SJCRH30 (cell line): ENCODE data around the gene B4GALT6. TPM values are rescaled to one million over a fixed set of nuclear protein-coding genes. Genes with fewer than 3 reads are reported as not detected.

ENCODE experiments used
- DNase-seq, 2 experiments: peaks; one replicate each; pipeline ENCODE4 v3.0.0-alpha.2; 2015 to 2020
- H3K27ac ChIP-seq: fragments of 250-450 bp; sonication (Bioruptor Pico); 2 replicates; pipeline ENCODE4 v1.5.1; 2020; ENCODE audit warnings: mild to moderate bottlenecking, moderate library complexity
- H3K27me3 ChIP-seq: fragments of 250-450 bp; sonication (Bioruptor Pico); 2 replicates; pipeline ENCODE4 v1.5.1; 2020; ENCODE audit warnings: mild to moderate bottlenecking, moderate library complexity
- H3K36me3 ChIP-seq: fragments of 250-450 bp; sonication (Bioruptor Pico); 2 replicates; pipeline ENCODE4 v1.5.1; 2020; ENCODE audit warnings: mild to moderate bottlenecking, moderate library complexity
- H3K4me1 ChIP-seq: fragments of 250-450 bp; sonication (Bioruptor Pico); 2 replicates; pipeline ENCODE4 v1.5.1; 2020; ENCODE audit warnings: mild to moderate bottlenecking, moderate library complexity
- H3K4me3 ChIP-seq: fragments of 250-450 bp; sonication (Bioruptor Pico); 2 replicates; pipeline ENCODE4 v1.5.1; 2020; ENCODE audit warnings: mild to moderate bottlenecking, moderate library complexity
- H3K9me3 ChIP-seq: fragments of 250-450 bp; sonication (Bioruptor Pico); replicated peaks from 2 replicates; pipeline ENCODE4 v1.5.1; 2020; ENCODE audit warnings: mild to moderate bottlenecking, moderate library complexity
- total RNA-seq: library from RNA; depleted of rRNA; stranded (reverse); fragments of >200 nt; shearing (Covaris generic); gene quantifications from 2 replicates; pipeline ENCODE4 v1.2.3, GENCODE V29; 2014

Gene B4GALT6
- total RNA-seq, 1 experiment from 2014 or later = 1.6 TPM

DNA sequence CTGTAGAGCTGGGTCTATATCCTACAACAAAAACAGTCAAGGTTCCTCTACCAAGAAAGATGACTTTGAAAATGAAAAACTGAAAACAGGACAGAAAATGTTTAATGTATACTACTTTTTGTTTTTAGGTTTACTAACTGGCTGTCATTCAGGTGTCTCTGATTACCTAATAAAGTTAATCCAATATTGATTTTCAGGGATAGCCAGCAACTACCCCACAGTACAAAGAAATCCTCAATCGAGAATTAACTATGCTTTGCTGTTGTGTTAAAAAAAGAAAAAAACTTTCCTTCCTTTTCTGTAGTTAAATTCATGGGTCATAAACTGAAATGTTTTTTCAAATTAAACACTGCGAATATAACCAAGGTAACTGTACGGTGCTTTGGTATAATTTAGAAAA is 46.9 kb downstream of the B4GALT6 start:
- Histone ChIP-seq H3K27me3 (no peaks in the 10 kb centered on the region), H3K4me3 (no peak overlapping the region), H3K9me3 (no peaks in the 10 kb centered on the region), H3K4me1 (no peaks in the 10 kb centered on the region), H3K27ac (no peak overlapping the region), H3K36me3 (no peaks in the 10 kb centered on the region)
- no peak for DNase-seq

DNA sequence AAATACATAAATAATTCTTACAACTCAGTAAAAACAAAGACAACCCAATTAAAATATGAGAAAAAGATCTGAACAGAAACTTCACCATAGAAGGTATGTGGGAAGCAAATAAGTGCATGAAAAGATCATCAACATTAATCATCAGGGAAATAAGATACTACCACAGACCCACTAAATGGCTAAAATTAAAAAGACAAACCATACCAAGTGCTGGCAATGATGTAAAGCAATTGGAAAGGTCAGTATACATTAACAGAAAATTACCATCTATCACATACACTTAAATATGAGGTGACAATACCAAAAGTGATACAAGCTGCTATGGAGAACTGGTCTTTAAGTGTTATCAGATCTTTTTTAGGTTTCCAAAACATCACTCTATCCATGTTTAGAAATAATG is 48.0 kb downstream of the B4GALT6 start:
- no peak overlapping the region for H3K27ac ChIP-seq
- no peak overlapping the region for H3K4me3 ChIP-seq
- no peaks in the 10 kb centered on the region for H3K4me1 ChIP-seq
- H3K36me3 ChIP-seq = no peaks in the 10 kb centered on the region
- no peak for DNase-seq
- no peaks in the 10 kb centered on the region for H3K9me3 ChIP-seq
- no peaks in the 10 kb centered on the region for H3K27me3 ChIP-seq

DNA sequence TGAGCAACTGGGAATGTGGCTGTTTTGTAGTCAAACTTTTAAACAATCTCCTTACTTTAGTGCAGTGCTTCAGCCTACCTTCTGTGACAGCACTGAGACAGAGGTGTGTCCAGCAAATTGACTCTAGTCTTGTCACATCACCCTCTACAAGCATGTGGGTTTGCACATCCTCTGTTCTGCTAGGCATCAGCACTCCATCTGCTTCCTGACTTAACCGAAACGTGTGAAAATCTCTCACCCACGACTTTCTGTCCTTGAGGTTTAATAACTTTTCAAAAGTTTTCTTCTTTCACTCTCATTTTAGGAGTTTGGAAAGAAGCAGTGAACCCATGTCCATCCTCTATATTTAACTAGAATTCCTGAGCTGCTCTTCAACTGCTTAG is 50.1 kb downstream of the B4GALT6 start:
- Histone ChIP-seq H3K4me3 (no peak overlapping the region), H3K27me3 (no peaks in the 10 kb centered on the region), H3K27ac (no peak overlapping the region), H3K4me1 (no peaks in the 10 kb centered on the region), H3K9me3 (no peaks in the 10 kb centered on the region), H3K36me3 (no peaks in the 10 kb centered on the region)
- DNase-seq = no peak

DNA sequence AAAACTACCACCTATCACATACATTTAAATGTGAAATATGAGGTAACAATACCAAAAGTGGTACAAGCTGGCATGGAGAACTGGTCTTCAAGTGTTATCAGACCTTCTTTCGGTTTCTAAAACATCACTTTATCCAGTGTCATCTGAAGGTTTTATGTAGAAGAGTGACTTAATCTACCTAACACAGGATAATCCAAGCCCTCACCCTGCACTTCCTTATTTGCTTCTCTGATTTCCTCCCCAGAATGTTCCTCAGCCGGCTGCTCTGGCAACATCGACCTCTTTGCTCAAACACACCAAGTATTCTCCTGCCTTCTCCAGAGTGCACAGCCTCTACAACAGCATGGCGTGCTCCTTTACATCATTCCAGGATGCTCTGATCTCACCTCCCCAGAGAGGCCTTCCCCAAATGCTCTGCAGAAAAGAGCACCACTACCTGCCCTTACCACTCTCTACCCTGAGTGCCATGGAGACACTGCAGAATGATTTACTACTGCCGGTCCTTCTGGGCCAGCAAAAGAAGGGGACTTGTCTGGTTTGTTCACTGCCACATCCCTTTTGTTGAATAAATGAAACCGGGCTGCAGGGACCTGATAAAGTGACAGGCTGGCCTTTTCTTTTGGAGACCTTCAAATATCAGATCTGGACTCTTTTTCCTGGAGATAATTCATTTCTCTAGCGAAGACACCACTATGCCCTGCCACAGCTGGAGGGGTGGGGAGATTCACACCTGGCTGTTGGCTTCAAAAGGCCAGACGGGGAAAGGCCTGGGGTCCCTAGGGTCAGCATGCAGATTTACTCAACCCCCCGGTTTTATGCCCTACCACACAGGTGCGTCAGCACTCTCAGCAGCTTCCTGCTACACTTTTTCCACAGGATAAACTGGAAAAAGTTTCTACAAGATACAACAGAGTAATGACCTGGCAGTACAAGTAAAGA is 50.7 kb downstream of the B4GALT6 start:
- H3K4me3 ChIP-seq = no peak overlapping the region
- H3K9me3 ChIP-seq = no peaks in the 10 kb centered on the region
- no peaks in the 10 kb centered on the region for H3K27me3 ChIP-seq
- no peak for DNase-seq
- no peaks in the 10 kb centered on the region for H3K36me3 ChIP-seq
- no peaks in the 10 kb centered on the region for H3K4me1 ChIP-seq
- H3K27ac ChIP-seq = no peak overlapping the region

DNA sequence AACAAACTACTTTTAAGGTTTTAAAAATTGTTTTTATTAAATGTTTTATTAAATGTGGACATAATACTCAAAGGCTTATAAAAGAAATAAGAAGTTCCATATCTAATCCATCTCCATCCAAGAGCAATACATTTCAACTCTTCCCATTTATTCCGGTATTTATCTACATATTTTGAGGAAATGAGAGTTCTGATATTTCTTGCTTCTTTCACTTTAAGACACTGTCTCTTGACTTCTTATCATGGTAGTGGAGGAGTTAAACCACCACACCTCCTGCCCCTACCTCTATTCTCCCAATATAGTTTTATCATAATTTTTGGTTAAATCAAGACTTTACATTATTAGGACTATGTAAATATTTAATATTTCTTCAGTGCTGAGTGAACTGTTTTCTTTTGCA is 52.0 kb downstream of the B4GALT6 start:
- no peak for DNase-seq
- Histone ChIP-seq H3K4me1 (no peaks in the 10 kb centered on the region), H3K27me3 (no peaks in the 10 kb centered on the region), H3K36me3 (no peaks in the 10 kb centered on the region), H3K4me3 (no peak overlapping the region), H3K9me3 (no peaks in the 10 kb centered on the region), H3K27ac (no peak overlapping the region)

DNA sequence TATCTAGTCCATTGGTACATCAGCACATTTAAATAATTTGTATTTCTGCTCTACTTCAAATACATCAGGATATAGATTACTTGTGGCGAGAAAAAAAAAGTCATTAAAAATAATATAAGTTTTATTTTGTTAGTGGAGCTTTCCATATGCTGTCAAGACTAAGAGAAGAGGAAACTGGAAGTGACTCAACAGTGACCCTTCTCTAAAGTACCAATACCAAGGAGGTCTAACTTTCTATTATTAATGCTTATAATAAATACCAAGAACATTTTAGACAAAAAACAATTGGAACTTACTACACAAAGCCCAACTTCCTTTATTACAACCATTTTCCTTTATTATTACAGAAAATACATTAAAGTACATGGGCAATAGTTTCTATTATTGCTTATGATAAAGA is 52.9 kb downstream of the B4GALT6 start:
- no peak overlapping the region for H3K4me3 ChIP-seq
- no peaks in the 10 kb centered on the region for H3K9me3 ChIP-seq

DNA sequence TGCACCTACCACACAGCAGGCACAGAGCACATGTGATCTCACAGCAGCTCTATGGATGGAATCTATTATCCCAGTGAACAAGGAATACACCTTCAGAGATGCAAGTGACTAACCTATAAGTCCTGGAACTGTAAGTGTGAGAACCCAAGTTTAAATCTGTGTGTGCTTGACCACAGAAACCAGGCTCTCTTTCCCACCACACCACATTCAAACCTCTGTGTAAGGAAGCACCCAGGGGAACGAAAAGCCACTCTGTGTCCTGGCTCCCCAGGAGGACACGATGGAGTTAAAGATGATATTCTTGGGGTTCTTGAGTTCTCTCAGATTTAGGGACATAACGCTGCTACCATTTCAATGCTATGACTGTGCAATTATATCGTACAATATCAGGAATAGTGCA is 53.8 kb downstream of the B4GALT6 start:
- Histone ChIP-seq H3K36me3 (no peaks in the 10 kb centered on the region), H3K4me3 (no peak overlapping the region)

More for the DNA sequence above, 52.9 kb downstream of the B4GALT6 start:
- H3K27me3 ChIP-seq = no peaks in the 10 kb centered on the region
- DNase-seq = no peak
- no peaks in the 10 kb centered on the region for H3K36me3 ChIP-seq
- no peaks in the 10 kb centered on the region for H3K4me1 ChIP-seq
- no peak overlapping the region for H3K27ac ChIP-seq

DNA sequence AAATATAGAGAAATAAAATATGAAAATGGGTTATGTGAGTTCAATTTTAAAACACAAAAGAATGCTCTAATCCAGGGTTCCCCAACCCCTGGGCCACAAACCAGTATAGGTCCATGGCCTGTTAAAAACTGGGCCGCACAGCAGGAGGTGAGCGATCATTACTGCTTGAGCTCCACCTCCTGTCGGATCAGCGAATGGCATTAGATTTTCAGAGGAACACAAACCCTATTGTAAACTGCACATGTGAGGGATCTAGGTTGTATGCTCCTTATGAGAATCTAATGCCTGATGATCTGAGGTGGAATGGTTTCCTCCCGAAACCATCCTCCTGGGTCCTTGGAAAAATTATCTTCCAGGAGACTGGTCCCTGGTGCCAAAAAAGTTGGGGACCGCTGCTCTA is 58.0 kb downstream of the B4GALT6 start:
- no peak for DNase-seq
- no peak overlapping the region for H3K4me3 ChIP-seq
- H3K27ac ChIP-seq = no peak overlapping the region
- no peaks in the 10 kb centered on the region for H3K27me3 ChIP-seq
- H3K4me1 ChIP-seq = no peaks in the 10 kb centered on the region
- H3K9me3 ChIP-seq = no peaks in the 10 kb centered on the region
- H3K36me3 ChIP-seq = no peaks in the 10 kb centered on the region

More for the DNA sequence above, 53.8 kb downstream of the B4GALT6 start:
- Histone ChIP-seq H3K27ac (no peak overlapping the region), H3K9me3 (no peaks in the 10 kb centered on the region), H3K27me3 (no peaks in the 10 kb centered on the region), H3K4me1 (no peaks in the 10 kb centered on the region)
- no peak for DNase-seq

DNA sequence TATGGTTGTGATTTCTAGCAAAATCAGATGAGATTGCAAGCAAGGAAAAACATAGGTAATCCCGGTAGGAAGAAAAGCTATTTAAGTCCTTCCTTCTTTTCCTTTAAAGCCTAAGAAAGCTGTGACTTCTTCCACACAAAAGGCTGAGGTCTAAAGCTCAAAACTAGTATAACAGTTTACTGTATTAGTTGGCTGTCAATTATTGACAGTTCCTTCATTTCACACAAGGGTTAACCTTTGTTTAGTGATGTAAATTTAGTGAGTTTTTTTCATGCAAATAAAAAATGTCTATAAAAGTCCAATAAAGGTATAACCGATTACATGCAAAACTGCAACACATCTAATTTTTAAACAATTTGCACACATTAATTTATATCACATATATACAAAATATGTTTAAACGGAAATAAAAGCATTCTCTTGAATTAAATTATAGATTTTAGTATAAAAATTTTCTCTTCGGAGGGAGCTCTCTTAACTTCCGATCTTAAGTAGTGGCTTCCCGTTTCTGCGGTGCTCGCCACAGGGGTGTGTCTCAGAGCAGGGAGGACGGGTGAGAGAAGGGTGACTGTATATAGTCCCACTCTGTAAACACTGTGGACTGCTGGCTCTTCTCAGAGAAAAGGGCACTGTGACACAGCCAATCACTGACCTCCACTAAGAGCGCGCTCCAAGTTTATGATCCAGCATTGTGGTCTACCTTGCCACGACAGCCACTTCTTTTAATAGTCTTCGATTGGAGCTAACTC is 59.3 kb downstream of the B4GALT6 start:
- H3K36me3 ChIP-seq = no peaks in the 10 kb centered on the region

DNA sequence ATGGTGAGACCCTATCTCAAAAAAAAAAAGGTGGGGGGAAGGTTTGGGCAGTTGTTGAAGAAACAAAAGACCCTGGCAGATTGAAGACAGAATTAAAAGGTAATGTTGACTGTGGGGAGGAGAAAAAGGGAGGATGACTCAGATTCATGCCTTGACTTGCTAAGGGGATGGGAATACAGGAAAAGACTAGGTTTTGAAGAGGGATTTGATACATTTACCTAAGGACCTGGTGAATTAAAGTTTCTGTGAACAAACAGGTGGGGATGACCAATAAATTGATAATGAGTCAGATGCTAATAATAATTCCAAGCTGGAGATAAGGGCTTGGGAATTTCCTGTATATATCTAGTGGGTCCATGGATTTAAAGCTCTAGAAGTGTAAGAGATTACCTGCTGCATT is 65.1 kb downstream of the B4GALT6 start:
- Histone ChIP-seq H3K27me3 (no peaks in the 10 kb centered on the region), H3K4me1 (no peaks in the 10 kb centered on the region), H3K36me3 (no peaks in the 10 kb centered on the region), H3K27ac (no peak overlapping the region), H3K9me3 (no peaks in the 10 kb centered on the region), H3K4me3 (no peak overlapping the region)
- DNase-seq = no peak

More for the DNA sequence above, 59.3 kb downstream of the B4GALT6 start:
- no peaks in the 10 kb centered on the region for H3K9me3 ChIP-seq
- DNase-seq = no peak
- H3K27me3 ChIP-seq = no peaks in the 10 kb centered on the region
- H3K27ac ChIP-seq = no peak overlapping the region
- no peak overlapping the region for H3K4me3 ChIP-seq
- H3K4me1 ChIP-seq = no peaks in the 10 kb centered on the region

DNA sequence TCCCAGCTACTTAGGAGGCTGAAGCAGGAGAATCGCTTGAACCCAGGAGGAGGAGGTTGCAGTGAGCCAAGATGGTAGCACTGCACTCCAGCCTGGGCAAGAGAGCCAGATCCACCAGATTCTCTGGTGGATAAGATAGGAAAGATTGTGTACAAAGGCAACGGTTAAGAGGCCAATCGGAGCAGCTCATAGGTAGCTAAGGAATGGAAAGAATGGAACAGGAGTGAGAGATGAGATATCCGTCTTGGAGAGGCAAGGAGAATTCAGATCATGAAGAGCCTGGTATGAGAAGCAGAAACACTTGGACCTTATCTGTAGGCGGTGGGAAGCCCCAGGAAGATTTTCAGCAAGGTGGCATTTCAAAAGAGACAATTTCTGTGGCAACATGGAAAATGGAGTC is 65.6 kb downstream of the B4GALT6 start:
- Histone ChIP-seq H3K27ac (no peak overlapping the region), H3K9me3 (no peaks in the 10 kb centered on the region), H3K36me3 (no peaks in the 10 kb centered on the region), H3K27me3 (no peaks in the 10 kb centered on the region), H3K4me3 (no peak overlapping the region), H3K4me1 (no peaks in the 10 kb centered on the region)
- DNase-seq = no peak

DNA sequence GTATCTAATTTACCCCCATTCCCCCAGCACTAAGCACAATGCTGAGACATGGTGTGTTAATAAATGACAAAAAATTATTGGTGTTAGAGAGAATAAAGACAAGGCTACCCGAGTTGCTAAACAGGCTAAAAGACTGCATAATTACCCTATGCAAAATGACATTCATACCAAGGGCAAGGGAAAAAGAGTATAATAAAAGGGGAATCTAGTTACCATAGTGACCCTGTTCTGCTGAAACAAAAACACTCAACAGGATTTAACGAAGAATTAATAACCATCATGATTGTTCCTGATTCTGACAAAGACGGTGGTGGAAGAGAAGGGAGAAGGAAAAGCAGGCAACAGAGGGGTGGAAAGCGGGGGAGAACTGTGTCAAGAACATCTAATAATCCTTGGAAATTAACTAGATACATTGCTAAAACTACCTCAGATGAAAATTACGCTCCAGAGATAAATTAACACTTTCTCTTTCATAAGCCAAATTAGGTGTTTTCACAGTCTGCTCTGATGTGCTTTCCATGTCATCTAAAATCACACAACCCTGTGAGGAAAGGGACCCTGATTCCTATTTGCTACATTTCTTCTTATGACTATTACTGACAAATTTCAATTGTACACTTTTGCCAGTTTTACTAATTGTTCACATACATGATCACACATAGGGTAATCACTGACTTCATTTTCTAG is 67.2 kb downstream of the B4GALT6 start:
- Histone ChIP-seq H3K9me3 (no peaks in the 10 kb centered on the region), H3K27me3 (no peaks in the 10 kb centered on the region), H3K36me3 (no peaks in the 10 kb centered on the region), H3K4me1 (no peaks in the 10 kb centered on the region), H3K27ac (no peak overlapping the region), H3K4me3 (no peak overlapping the region)
- no peak for DNase-seq

DNA sequence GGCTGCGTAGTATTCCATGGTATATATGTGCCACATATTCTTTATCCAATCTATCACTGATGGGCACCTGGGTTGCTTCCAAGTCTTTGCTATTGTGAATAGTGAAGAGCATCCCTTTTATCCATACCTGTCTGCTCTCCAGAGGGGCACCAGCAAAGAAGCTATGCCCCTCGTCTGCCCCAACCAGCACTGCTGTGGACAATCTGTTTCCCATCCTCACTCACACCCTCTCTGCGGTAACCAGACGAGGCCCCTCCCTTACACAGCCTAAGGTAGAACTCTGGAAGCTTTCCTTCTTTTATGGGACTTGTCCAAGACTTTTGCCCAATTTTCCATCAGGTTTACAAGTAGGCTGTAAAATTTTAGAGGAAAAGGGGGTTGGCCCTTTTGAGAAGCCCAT is 67.8 kb downstream of the B4GALT6 start:
- DNase-seq = no peak
- H3K36me3 ChIP-seq = no peaks in the 10 kb centered on the region

DNA sequence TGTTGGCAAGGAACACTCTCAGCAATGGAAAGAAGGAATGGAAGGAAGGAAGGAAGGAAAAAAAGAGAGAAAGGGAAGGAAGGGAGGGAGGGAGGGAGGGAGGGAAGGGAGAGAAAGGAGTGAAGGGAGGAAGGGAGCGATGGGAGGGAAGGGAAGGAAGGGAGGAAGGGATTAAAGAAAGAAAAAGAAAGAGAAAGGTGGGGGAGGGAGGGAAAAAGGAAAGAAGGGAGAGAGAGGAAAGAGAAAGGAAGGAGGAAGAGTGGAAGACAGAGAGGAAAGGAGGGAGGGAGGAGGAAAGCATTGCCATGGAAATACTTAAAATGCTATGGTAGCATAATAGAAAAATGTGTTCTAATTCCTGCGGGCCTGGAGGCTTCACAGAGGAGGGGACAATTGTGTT is 70.3 kb downstream of the B4GALT6 start:
- no peak overlapping the region for H3K4me3 ChIP-seq
- H3K36me3 ChIP-seq = no peaks in the 10 kb centered on the region
- no peaks in the 10 kb centered on the region for H3K27me3 ChIP-seq
- H3K4me1 ChIP-seq = no peaks in the 10 kb centered on the region
- DNase-seq = no peak
- H3K27ac ChIP-seq = no peak overlapping the region
- no peaks in the 10 kb centered on the region for H3K9me3 ChIP-seq

More for the DNA sequence above, 67.8 kb downstream of the B4GALT6 start:
- Histone ChIP-seq H3K4me1 (no peaks in the 10 kb centered on the region), H3K27ac (no peak overlapping the region), H3K9me3 (no peaks in the 10 kb centered on the region), H3K4me3 (no peak overlapping the region), H3K27me3 (no peaks in the 10 kb centered on the region)

DNA sequence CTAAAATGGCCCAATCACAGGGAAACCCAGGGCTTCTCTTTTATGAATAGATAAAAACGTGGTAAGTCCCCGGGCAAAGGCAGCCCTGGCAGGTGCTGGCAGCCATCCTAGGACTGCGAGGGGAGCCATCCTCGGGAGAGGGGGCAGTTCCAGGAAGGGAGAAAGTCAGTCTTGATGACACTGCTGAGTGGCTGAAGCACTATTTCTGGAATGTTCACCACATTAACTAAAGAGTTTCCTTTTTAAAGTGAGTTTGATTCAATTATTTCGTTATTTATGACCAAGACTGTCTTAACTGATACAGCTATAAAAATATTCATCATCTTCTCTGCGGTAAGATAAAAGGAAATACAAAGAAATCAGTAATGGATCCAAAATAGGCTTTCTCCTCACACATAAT is 72.3 kb downstream of the B4GALT6 start:
- H3K27ac ChIP-seq = no peak overlapping the region
- H3K4me3 ChIP-seq = no peak overlapping the region
- H3K36me3 ChIP-seq = no peaks in the 10 kb centered on the region
- H3K4me1 ChIP-seq = no peaks in the 10 kb centered on the region
- H3K27me3 ChIP-seq = no peaks in the 10 kb centered on the region
- H3K9me3 ChIP-seq = no peaks in the 10 kb centered on the region
- DNase-seq = no peak
